Loucy (cell line): ENCODE measurements around the gene GTF2A1.

Experiments
- CTCF ChIP-seq: fragments of 200-600 bp; sonication (generic); conservative IDR thresholded peaks from 2 replicates; pipeline ENCODE4 v1.5.1; 2014; ENCODE audit warnings: mild to moderate bottlenecking, antibody characterized with exemption, low read length
- EZH2phosphoT487 ChIP-seq: fragments of 200-600 bp; IDR thresholded peaks from 2 replicates; pipeline ENCODE4 v1.6.1; 2018; ENCODE audit warnings: antibody characterized with exemption, mild to moderate bottlenecking, moderate library complexity, borderline replicate concordance

- TF ChIP-seq CTCF = no peak
- no peak for TF ChIP-seq EZH2phosphoT487
These were observed 12.9 kb upstream of the GTF2A1 start for GRCh38 chr14:81233615-81234014.
